Caki2 (cell line): Measurements from ENCODE around the gene DSTYK. TPM values are rescaled to one million over a fixed set of nuclear protein-coding genes. Genes with fewer than 3 reads are reported as not detected.
"Not testable (repeated sequence)": the region's sequence is repeated elsewhere in the genome, so short reads cannot be mapped to it uniquely, and the experiment has no call there.

Experiments
- DNase-seq: peaks from one replicate; pipeline ENCODE4 v3.0.0-alpha.2; 2015; ENCODE audit warnings: low read depth
- in situ Hi-C: cut with HindIII; loops from 2 replicates; pipeline ENCODE4 v1.10.0; 2016; ENCODE audit warnings: low sequenced_read_pairs, low pct_unique_long_range_greater_than_20kb, mixed read lengths
- total RNA-seq: library from RNA; depleted of rRNA; stranded (reverse); fragments of >200 nt; shearing (Covaris generic); gene quantifications from 2 replicates; pipeline ENCODE4 v1.2.3, GENCODE V29; 2014; ENCODE audit warnings: low replicate concordance

DSTYK gene
- total RNA-seq, 1 experiment from 2014 or later = 7.2 TPM

DNA sequence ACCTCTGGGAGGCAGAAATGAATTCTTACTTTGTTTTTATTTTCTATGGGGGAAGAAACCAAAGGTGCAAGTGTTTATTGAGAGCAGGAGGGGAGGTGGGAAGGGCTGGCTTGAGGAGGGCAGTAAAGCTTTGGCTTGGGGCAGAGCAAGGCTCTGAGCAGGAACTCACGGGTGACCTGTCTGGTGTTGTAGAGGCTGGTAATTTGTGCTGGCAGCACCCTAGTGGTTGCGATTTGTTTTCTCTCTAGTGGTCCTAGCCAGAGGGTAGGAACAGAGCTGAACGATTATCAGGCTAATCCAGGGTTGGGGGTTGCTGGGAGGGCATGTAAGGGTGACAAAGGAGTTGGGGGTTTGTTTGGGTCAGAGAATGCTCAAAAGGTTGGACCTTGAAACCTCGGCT is 32.9 kb upstream of the DSTYK start:
- in situ Hi-C loops = no loop called here
- DNase-seq = no peak

DNA sequence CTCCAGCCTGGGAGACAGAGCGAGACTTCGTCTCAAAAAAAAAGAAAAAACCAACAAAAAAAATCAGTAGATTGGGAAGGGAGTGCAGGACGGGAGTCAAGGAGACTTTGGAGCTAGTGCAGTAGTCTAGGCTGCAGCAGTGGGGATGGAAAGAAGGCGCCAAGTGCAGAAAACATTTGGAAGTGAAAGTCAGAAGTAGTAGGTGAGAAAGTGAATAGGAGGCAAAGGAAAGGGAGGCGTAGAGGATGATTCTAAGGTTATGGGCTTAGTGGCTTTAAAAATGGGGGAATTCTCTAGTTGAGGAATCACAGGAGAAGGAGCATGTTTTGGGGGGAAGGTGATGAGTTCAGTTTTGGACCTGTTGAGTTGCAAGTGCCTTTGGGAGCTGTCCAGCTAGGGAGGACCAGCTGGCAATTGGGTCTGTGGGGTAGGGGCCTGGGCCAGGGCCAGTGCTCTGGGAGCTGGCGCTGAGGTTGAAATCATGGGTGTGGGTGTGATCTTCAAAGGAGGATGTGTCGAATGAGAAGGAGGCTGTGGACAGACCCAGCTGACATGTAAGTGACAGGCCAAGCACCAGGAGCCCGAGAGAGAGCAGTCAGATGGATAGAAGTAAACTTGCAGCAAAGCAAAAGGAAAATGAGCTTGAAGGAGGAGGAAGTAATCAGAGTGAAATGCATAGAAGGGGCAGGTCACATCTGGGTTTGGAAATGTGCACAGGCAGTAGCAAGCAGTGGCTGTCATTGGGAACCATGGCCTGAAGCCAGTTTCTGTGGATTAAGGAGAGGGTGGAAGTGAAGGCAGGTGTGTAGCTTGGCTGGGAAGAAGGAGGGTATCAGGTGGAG is 32.1 kb upstream of the DSTYK start:
- DNase-seq = no peak
- in situ Hi-C loops = no loop called here

- in situ Hi-C loops = no loop called here
- DNase-seq = no peak
These were observed 30.0 kb upstream of the DSTYK start for GRCh38 chr1:205241366-205242030.

DNA sequence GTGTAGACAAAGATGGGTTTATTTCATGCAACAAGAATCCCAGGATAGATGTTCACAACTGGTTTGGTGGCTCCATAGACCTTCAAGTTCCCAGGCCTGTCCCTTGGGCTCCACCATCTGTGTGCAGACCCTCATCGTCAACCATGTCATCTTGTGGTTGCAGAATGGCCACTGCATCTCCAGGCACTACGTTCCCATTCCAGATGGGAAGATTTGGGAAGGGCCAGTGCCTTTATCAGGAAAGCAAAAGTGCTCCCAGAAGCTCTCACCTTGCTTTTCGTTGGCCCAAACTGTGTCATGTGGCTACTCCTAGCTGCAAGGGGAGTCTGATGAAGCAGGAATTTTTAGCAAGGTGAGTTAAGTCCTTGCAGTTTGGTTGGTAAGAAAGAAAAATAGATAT is 29.1 kb upstream of the DSTYK start:
- in situ Hi-C loops = no loop called here

DNA sequence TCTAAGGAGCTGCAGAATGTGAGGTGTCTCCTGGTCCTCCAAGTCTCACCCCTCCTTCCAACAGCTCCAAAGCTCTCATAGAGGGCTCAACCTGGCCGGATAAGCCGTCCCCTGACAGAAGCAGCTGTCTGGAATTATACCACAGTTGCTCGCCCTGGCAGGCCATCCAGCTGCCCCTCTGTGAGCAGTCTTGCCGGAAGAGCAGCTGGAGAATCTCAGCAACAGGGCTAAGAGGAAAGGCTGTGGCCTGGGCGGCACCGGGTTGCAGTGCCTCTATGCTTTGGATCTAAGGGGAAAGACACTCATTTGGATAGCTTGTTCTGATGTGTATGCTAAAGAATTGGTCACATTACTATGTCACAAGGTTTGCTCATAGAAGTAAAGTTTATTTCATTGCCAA is 28.6 kb upstream of the DSTYK start:
- DNase-seq = no peak
- in situ Hi-C loops = no loop called here

More for the DNA sequence above, 29.1 kb upstream of the DSTYK start:
- no peak for DNase-seq

DNA sequence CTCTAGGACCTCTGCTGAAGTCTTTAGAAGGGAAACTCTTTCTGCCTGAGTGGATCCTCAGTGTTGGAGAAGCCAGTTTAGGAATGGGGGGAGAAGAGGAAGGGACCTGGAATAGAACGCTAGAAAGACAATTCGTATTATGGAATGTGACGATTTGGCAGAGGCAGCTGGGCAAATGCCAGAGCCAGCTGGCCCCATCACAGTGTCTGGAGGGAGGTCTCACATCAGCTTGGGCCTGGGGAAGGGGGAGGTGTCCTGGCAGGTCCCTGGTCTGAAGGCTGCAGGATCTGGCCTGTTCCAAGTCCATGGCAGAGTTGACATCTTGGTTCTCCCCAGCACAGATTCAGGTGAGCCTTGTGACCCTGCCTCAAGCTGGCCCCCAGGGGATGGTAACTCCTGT is 27.6 kb upstream of the DSTYK start:
- no peak for DNase-seq
- in situ Hi-C loops = no loop called here

DNA sequence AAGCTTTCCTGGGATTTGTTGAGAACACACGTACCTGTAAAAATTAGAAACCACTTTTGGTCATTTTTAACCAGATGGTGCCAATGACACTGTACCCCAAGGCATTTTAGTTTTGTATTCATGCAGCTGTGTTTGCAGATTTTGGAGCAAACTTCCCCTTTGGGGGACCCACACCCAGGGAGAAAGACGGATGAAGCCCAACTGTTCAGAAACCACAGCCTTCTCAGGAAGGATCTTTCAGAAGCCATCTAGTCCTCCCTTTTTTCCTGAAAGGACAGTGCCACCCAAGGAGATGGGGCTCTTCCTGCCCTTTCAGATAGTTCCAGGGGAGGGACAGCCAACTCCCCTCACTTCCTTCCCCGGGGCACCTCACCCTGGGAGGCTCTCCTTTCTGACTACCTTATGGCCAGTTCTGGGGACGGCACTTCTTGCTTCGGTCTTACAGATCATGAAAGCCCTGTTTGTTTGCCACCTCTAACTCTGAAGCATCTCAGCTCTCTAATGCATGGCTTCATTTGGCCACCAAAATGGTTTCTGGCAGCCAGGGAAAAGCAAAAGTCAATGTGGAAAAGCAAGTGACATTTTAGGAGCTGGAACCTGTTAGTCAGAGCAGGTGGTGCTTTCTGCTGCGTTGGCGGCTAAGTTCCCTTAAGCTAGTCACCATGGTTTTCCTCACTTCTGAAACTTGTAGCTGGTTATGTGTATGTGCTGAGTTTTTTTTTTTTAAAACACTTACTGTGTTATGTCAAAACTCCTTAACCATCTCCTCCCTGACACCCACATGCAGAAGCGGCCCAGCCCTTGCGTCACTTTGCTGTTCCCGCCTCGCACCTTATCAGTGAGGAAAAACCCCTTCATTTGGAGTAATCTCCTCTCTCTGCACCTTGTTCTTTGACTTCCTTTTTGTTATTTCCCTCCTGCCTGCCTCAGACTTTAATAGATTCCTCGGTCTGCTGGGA is 26.3 kb upstream of the DSTYK start:
- DNase-seq = no peak
- in situ Hi-C loops = no loop called here

DNA sequence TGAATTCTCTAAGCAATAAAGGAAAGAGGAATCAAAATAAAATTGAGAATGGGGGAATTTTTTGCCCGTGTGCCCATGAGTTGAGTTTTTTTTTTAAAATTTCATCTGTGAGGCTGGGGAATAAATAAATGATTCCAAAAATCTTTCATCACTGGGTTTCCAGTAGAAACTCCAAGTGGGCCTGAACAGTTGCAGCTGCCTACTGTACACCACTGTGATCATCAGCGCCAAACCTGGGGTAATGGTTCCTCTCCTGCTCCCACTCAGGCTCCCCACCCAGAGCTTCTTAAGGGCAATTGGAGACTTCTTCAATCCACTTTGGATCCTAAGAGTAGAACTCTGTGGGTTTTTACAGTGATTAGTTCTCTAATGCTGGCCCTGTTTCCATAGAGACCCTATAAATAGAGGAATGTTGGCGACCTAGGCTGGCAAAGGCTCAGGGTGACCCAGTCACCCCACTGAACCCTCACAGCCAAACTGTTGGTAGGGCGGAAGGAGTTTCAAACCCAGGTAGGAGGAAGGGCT is 25.5 kb upstream of the DSTYK start:
- no peak for DNase-seq
- in situ Hi-C loops = no loop called here

GRCh38 chr1:205236526-205236925 is 25.0 kb upstream of the DSTYK start:
- in situ Hi-C loops = no loop called here
- no peak for DNase-seq

- no peak for DNase-seq
- in situ Hi-C loops = no loop called here
These were observed 24.4 kb upstream of the DSTYK start for GRCh38 chr1:205235951-205236350.

GRCh38 chr1:205233986-205234385 is 22.5 kb upstream of the DSTYK start:
- in situ Hi-C loops = not testable (repeated sequence)

DNA sequence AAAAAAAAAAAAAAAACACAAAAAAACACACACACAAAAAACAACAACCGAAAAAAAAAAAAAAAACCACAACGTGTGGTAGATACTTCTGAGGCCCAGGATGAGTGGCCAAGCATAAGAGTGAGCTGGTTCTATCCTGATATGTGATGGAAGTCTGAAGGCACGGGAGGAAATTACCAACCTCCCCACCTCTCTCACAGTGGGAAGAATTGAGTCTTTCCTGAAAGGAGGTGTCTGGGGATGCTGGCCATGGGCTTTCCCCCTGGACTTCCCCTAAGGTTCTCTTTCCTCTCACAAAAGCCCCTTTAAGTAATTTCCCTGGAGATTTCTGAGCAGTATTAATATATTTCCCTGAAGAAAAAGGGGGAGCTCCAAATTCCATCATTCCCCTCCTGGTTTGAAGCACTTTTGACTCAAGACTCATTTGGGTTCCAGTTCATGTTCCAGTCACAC is 21.5 kb upstream of the DSTYK start:
- DNase-seq = no peak
- in situ Hi-C loops = no loop called here

More at GRCh38 chr1:205233986-205234385, 22.5 kb upstream of the DSTYK start:
- not testable (repeated sequence) for DNase-seq

- in situ Hi-C loops = no loop called here
- DNase-seq = no peak
These were observed 20.8 kb upstream of the DSTYK start for GRCh38 chr1:205232127-205232820.

- DNase-seq = no peak
- in situ Hi-C loops = no loop called here
These were observed 19.5 kb upstream of the DSTYK start for GRCh38 chr1:205230982-205231381.

- in situ Hi-C loops = no loop called here
- DNase-seq = no peak
These were observed 18.6 kb upstream of the DSTYK start for GRCh38 chr1:205229916-205230700.

GRCh38 chr1:205229399-205229871 is 17.9 kb upstream of the DSTYK start:
- in situ Hi-C loops = no loop called here
- DNase-seq = peak; percentile 47

- in situ Hi-C loops = no loop called here
- peak; percentile 39 for DNase-seq
These were observed 16.6 kb upstream of the DSTYK start for GRCh38 chr1:205228093-205228521.
